Lung microvascular endothelial cell (primary cell): ENCODE data around the gene LRRC7. TPM values are rescaled to one million over a fixed set of nuclear protein-coding genes. Genes with fewer than 3 reads are reported as not detected.
"Not testable (repeated sequence)": the region's sequence is repeated elsewhere in the genome, so short reads cannot be mapped to it uniquely, and the experiment has no call there.

Experiments
- DNase-seq, 2 donors: peaks; one replicate each; pipeline versions ENCODE4 v3.0.0 to v3.0.0-alpha.2; 2010; ENCODE audit warnings: low read depth in 2 of 2
- total RNA-seq: library from RNA; depleted of rRNA; stranded (reverse); fragments of >200 nt; gene quantifications from 2 replicates; pipeline ENCODE4 v1.2.1, GENCODE V29; 2014

LRRC7 gene
- total RNA-seq, 1 donor from 2014 or later = under 0.01 TPM

DNA sequence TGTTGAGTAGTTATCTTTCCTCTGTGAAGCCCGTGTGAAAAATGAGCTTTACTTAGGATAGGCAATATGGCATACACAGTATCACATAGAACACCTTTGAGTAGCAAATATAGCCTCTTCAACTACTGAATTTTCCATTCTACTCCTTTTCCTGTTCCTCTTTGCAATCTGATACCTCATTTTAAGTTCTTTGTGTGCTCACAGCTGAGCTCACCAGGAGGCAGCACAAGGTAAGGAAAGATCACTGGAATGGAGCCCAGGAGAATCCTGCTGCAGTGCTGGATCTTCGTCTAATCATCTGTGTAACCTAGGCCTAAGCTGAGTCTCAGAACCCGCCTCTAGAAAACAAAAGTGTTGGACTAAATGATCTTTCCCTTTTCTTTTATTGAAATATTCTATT lies 466.7 kb downstream of the LRRC7 start:
- DNase-seq = peak; percentile 67 to 69

DNA sequence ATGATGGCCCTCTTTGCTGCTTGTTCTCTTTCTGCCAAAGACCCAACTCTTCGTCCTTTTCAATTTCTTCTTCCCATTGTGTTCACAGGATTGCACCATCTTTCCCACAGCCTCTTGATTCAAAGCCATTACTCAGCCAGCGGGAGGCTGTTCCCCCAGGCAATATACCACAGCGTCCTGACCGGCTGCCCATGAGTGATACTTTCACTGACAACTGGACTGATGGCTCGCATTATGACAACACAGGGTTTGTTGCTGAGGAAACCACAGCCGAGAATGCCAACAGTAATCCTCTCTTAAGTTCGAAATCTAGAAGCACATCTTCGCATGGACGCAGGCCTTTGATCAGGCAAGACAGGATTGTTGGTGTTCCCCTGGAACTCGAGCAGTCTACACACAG lies 470.3 kb downstream of the LRRC7 start:
- no peak for DNase-seq

DNA sequence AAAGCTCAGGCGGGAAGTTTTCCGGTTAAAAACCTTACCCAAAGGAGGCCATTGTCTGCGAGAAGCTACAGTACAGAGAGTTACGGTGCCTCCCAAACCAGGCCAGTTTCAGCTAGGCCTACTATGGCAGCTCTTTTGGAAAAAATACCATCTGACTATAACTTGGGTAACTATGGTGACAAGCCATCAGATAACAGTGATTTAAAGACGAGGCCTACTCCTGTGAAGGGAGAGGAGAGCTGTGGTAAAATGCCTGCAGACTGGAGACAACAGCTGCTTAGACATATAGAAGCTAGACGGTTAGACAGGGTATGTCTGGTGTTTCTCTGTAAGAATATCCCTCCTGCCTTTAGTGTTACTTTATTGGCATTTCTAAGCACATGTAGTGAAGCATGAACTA lies 471.8 kb downstream of the LRRC7 start:
- DNase-seq = no peak

DNA sequence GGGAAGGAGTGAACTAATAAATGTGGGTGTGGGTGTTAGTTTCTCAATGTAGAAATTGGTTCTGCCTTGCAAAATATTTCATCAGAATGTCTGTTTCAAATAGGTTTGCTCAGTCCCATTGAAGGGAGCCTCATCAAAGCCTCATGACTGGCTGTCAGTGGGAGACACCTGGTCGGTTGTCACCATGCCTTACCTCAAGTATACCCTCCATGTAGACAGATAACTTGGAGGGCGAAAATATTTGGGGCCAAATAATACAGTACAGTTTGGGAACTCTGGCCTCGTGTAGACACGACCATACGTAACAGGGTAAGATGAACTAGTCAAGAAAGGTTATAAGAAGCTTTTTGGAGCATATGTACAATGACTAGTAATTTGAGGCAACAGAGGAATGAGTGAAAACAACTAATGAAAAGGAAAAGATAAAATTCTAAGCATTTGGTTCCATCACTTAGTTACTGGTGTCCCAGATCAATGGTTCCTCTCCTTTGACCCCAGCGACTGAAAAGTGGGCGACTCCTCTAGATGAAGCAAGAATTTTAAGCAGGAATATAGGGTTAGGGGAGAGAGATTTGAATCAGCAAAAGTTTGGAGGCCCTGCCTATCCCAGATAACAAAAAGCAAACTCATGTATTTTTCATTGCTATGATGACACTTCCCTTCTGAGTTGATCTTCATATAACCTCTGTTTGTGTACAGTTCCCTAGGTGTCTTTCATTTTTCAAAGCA lies 473.8 kb downstream of the LRRC7 start:
- DNase-seq = no peak

DNA sequence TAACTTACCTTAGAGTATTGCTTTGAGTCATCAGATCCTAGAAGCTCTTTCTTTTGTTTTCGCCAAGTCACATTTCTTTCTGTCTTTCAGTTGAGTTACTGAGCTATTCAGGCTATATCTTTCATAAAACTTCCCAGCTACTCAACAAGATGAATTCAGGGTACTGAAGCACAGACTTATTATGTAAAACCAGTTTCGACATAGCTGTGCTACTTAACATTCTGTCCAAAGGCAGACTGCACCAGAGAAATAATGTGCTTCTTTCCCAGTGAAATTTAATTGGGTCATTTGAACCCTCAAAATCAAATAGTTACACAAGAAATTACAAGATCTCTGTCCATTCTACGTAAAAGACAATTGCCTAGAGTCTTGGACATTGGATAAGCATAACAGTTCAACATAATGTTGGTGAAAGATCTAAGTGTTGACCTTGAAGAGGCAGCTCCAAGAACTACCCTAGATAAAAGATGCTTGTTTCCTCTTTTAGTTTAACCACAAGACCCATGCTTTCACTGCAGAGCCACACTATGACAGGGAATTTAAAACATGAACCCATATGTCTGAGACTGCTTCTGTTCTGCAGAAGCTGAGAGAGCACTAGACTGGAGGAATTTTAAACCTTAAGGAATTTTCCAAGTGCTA lies 474.5 kb downstream of the LRRC7 start:
- DNase-seq = no peak

DNA sequence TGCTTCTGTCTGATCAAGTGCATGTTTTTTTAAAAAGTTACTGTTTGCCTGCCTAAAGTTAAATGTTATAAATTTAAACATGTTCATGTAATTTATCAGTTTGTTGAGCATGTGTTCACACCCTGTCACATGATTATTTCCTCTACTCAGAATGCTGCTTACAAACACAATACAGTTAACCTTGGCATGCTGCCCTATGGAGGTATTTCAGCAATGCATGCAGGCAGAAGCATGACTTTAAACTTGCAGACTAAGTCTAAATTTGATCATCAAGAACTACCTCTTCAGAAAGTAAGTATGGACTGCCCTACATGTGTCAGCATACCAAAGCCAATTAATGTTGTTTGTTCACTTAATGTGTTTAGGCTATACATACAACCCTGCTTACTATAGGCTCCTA lies 476.1 kb downstream of the LRRC7 start:
- peak; percentile 86 to 91 for DNase-seq

DNA sequence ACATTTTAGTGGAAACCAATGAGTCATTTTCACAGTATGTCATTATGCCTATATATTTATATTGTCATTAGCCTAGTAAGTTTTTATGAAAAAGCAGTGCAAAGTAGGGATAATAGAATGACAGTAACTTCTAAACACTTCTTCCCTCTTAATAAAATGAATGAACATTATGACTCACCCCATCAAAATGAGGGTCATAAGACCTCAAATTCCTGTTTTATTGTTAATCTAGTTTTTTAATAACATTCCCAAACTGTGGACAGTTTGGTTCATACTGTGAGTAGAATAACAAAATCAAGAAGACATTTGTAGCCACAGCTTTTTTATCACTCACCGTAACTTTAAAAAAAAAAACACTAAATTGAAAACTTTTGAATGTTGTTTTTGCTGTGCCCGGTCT lies 477.1 kb downstream of the LRRC7 start:
- DNase-seq = peak; percentile 78 to 79

DNA sequence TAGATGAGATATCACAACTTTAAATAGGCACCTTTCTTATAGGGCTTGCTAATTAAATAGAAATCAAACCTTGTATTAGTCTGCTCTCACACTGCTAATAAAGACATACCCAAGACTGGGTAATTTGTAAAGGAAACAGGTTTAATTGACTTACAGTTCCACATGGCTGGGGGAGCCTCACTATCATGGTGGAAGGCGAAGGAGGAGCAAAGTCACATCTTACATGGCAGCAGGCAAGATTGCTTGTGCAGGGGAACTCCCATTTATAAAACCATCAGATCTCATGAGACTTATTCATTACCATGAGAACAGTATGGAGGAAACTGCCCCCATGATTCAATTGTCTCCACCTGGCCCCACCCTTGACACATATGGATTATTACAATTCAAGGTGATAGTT lies 477.9 kb downstream of the LRRC7 start:
- not testable (repeated sequence) for DNase-seq

DNA sequence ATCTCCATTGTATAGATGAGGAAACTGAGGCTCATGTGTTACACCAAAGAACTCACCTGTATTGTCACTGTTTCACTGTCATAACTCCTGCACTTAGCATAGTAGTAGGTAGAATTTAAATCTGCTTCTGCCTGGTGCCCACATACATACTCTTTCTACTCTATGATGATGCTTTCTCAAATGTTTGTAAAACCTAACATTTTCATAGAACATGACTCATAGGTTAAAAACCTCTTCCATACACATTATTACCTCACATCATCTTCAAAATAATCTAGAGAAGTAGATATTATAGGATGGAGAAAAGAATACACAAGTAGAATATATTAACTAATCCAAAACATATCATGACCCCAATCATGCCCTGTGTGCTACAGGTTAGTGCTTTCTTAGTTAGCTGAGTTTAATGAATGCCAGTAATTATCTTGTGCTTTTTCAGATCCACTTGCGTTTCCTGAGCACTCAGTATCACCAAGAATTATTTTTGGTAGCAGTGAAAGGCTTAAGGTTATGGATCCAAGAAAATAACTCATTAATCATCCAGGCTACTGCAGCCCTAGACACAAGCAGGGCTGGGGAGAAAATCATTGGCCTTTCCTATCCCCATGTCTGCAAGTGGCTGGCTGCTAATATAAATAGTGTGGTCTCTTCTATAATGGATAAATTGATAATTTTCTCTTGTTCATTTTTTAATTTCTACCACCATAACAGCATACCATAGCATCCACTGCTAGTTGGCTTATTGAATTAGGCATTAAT lies 480.8 kb downstream of the LRRC7 start:
- no peak for DNase-seq

DNA sequence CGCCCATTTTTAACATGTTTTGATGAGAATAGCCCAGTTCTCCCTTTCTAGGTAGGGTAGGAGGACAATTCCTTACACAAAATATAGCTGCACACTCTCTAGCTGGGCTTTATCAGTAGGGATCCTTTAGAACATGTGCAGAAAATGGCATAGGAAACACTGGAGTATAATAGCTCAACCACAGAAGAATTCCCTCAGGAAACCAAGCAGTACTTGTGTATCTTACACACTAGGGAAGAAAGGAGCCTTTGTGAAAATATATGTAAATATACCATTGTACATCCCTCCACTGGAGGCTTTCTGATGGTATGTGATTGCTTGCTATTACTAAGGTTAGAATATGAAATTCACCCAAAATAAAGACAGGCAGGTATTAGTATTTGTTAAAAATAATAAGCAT lies 484.2 kb downstream of the LRRC7 start:
- no peak for DNase-seq

DNA sequence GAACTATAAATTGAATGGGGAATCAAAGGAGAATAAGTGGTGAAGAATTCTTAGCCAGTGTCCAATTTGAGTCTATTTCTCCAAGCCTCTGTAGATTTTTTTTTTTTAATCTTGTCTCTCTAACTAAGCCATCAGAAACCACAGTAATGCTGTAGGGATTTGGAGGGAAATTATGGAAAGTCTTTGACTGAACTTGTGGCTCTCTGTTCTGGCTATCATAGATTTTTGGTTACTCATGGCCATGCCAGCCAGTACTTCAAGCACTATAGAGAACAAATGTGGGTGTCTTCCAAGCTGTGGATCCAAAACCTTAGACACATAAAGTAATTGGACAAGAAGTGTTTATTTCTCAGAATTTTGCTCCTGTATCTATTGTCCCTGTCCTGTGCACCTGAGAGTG lies 489.8 kb downstream of the LRRC7 start:
- no peak for DNase-seq

DNA sequence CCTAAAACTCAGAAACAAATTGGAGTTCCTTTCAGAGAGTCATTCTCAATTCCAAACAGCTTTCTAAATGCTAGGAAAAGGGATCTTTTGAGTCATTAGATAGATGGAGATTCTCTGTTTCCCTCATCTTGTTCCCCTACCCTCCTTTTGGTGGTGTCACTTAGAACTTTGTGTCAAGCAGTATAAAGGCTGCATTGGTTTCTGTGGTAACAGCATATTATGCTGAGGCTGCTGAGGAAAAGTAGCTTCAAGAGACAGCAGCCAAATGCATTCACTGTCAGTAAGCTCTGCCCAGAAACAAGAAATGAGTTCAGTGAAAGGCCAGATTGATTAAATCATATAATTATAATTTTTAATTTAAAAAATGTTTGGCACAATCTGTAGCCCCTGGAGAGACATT lies 493.5 kb downstream of the LRRC7 start:
- no peak for DNase-seq

DNA sequence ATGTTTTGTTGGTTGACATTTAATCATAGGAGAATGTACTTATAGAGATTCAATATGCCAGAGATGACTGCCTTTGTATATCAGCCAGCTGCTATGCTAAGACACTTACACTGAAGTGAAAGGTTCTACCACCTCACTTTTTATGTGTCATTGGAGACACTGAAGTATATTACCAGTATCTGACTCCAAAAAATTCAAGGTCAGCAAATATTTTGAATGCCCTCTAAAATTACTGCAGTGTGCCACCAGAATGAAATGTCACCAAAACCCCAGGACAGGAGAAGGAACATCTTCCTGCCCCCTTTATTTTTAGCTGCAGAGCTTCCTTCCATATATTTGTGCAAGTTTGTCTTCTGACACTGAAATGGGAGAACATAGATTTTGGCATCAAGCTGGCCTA lies 496.1 kb downstream of the LRRC7 start:
- no peak for DNase-seq

DNA sequence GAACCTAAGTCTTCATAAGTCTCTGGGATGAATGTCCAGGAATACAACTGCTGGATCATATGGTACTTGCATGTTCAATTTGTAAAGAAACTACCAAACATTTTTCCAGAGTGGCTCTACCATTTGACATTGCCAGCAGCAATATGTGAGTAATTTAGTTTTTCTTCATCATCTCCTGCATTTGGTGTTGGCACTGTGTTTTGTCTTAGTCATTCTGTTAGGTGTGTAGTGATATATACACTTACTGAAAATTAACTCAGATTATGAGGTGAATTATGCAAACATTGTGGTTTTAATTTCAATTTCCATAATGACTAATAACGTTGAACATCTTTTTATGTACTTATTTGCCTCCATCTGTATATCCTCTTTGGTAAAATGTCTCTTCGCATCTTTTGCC lies 499.0 kb downstream of the LRRC7 start:
- no peak for DNase-seq

DNA sequence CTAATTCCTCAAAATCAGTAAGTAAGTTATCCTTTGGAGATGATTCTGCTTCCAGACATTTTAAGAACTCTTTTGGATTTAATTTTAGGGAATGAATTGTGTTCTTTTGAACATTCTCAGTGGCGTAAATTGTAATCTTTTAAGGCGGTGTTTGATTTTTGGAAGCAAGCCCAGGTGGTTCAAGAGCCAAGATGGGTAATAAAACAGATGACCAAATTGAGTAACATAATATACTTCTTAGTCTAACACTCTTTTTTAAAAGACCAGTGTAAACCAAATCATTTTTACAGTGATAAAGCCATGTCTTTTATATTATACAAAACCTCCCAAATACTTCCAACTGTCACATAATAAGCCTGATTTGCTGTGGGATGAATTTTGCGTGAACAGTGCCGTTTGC lies 503.9 kb downstream of the LRRC7 start:
- DNase-seq = no peak

DNA sequence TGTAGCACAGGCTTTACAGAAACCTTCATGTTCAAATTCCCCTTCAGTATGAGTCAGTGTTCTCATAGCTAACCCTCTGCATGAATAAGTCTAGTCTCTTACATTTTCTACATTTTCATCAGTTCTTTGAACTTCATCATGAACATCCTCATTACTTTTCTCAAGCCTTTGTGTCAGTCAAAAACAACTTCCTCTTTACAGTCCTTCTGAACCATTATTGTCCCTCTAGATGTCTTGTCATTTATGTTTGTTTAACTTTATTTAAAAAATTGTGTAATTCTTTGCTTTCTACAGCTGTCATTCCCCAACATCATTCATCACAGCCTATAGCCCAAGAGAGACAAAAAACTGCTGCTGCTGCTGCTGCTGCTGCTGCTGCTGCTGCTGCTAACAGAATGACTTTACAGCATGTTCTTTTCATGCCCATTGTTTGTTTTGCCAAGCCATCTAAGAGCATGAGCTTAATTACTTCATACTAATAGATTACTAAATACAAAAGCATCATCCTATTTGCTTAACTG lies 504.6 kb downstream of the LRRC7 start:
- DNase-seq = no peak

DNA sequence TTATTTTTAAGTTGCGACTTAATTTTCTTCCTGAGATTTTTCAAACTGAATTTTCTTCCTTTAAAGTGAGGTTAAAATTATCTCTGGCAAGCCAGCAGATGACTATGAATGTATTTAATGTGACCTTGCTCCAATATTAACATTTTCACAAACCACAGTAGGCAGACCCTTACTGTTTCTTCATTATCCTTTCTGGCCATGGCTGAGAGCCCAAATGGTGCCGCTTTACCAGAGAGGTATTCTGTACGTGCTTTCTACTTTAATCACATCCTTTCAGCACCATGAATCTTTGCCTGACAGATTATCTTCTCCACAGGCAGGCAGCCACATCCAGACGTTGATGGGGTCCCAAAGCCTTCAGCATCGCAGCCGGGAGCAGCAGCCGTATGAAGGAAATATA lies 508.0 kb downstream of the LRRC7 start:
- no peak for DNase-seq

DNA sequence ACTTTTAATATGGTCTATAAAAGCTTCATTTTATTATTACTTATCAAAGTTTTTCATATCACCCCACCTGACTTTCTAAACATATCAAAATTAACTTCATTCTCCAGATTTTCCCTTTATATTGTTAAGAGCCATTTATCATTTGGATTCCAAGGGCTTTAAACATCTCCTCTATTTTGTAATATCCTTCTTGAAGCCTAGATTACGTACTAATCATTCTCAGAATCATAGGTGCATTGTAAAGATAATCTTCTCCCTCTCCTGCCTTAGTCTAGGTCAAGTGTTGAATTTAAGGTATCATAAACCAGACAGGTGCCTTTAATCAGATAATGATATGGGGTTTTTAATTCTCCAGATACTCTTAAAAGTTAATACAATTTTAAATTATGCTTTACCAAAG lies 509.3 kb downstream of the LRRC7 start:
- DNase-seq = no peak

DNA sequence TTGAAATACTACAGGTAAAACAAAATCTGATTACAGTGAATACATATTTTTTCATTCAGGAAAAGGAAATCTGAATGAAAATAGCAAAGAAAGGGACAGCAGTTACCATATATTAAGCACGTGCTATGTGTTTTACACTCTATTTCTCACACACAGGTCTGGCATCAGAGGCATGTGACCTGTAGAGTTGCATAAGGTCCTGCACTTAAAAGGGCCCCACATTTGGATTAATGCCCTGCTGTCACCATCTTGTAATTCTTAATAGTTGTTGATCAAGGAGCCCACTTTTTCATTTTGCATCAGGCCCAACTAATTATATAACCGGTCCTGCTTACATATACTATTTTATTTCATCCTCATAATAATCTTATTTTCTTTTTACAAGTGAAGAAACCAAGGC lies 511.8 kb downstream of the LRRC7 start:
- no peak for DNase-seq

DNA sequence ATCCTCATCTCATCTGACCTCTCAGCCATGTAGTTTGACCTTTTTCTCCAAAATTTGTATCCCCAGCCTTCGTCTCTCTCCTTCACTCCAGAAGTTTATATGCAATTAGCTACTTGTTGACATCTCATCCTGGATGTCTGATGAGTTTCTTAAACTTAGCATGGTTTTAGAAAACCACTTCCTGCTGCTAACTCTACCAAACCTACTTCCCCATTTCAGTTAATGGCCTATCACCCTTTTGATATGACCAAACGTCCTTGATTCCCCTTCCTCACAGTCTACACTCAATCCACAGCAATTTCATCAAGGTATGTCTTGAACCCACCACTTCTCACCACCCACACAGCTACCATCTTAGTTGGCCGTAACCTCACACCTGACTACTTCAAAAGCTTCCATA lies 515.8 kb downstream of the LRRC7 start:
- no peak for DNase-seq

DNA sequence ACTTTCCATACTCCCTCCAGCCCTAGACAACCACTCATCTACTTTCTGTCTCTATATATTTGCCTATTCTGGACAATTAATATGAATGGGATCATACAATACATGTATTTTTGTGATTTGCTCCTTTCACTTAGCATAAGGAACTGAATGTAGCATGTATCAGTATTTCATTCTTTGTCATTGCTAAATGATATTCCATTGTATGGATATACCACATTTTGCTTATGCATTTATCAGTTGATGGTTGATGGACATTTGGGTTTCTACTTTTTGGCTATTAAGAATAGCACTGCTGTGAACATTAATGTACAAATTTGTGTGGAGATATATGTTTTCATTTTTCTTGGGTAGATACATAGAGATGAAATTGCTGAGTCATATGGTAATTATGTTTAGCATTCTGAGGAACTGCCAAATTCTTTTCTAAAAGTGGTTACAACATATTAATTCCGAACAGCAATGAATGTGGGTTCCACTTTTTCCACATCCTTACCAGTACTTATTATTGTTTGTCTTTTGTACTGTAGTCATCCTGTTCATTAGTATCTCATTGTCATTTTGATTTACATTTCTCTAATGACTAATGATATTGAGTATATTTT lies 516.7 kb downstream of the LRRC7 start:
- no peak for DNase-seq

DNA sequence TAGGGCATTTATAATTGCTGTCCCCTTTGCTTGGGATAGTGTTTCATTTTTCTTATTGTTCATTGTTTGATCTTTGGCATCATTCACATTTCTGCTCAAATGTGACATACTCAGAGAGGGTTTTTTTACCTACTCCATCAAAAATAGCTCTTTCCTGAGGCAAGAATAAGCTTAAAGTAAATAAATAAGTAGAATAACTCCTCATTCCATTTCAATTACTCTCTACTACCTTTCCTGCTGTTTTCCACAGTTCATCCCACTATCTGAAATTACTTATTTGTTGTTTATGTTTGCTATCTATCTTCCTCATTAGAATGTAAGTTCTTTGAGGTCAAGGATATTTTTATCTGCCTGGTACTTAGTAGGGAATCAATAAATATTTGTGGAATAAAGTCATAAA lies 517.8 kb downstream of the LRRC7 start:
- no peak for DNase-seq
